Suppressor macrophage treated with lipopolysaccharide for 1 hour (primary cell): ENCODE results near the gene PEX11G.

Source experiments
- DNase-seq, 3 donors: peaks; one replicate each; pipeline ENCODE4 v3.0.0-alpha.2; 2020 to 2022

Gene PEX11G

DNA sequence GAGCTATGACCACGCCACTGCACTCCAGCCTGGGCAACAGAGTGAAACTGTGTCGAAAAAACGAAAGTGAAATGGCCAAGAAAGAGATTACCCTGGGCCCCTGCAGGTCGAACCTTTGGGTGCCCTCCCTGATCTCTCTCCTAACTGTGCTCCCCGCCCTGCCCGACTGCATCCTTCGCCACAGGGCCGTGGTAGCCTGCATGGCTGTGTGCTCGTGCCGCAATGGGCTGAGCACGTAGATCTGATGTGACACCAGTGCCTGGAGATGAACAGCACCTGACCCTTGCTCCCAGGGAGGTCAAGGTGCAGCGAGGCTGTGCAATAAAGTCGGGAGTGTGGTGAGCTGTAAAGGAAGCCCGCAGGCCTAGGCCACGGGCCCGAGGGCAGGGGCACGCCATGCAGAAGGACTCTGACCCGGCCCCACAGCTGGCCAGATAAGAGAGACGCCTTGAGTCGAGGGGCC is 60.2 kb downstream of the PEX11G start:
- no peak for DNase-seq

DNA sequence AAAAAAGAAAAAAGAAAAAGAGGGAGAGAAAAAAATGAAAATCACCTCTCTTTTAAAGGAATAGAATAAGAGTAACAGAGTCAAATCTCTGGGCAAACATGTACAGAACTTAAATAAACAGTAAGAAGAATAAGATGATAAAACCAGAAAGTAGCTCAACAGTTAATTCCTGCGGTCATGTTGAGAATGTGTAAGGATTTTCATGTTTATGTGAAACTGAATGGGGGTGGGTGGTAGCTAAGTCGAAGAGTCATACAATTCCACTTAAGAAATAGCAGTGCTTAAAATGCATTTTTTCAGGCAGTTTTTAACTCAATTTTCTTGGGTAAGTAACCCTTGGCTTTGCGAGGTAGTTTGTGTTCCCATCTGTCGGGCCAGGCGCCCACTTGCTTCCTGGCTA is 60.9 kb downstream of the PEX11G start:
- DNase-seq = no peak

DNA sequence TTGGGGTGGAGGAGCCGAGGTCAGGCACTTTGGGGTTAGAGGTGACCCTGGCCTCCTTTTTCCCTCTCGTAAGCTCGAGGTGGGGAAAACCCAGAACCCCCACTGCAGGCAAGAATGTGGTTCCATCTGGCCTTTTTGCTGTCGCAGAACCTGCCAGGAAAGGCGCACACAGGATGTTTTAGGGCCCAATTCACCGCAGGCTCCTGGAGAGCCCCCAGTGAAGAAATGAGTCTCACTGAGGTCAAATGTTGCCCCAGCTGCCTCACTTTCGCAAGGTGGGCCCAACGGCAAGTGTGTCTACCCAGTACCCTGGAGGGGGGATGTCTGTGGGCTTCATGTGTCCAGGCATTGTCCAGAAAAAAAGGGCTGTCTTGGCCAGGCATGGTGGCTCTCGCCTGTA is 61.8 kb downstream of the PEX11G start:
- DNase-seq = no peak
